Stimulated activated CD4-positive, alpha-beta T cell treated with anti-CD3 and anti-CD28 coated beads, Interleukin-2, amount 100 ng/mL, for 4 hours (primary cell): Measurements from ENCODE around the gene DLX3.

Source experiments
- DNase-seq: peaks from one replicate; pipeline ENCODE4 v3.0.0-alpha.2; 2020; ENCODE audit warnings: low read depth

DLX3 gene

GRCh38 chr17:49992191-49992932 is 2.7 kb downstream of the DLX3 start:
- DNase-seq: no peak

GRCh38 chr17:49991409-49991808 is 3.6 kb downstream of the DLX3 start:
- DNase-seq: no peak

GRCh38 chr17:49990921-49991320 is 4.1 kb downstream of the DLX3 start:
- no peak for DNase-seq

- DNase-seq: no peak
These were observed 4.7 kb downstream of the DLX3 start for GRCh38 chr17:49990331-49990730.

GRCh38 chr17:49989518-49989880 is 5.5 kb downstream of the DLX3 start:
- no peak for DNase-seq

- no peak for DNase-seq
These were observed 7.2 kb downstream of the DLX3 start for GRCh38 chr17:49987681-49988441.

GRCh38 chr17:49987290-49987585 is 7.8 kb downstream of the DLX3 start:
- no peak for DNase-seq

GRCh38 chr17:49986396-49987289 is 8.4 kb downstream of the DLX3 start:
- DNase-seq: no peak

- DNase-seq: no peak
These were observed 9.6 kb downstream of the DLX3 start for GRCh38 chr17:49985310-49985990.

- no peak for DNase-seq
These were observed 10.2 kb downstream of the DLX3 start for GRCh38 chr17:49984776-49985175.

GRCh38 chr17:49984283-49984682 is 10.7 kb downstream of the DLX3 start:
- DNase-seq: no peak

- DNase-seq: no peak
These were observed 14.3 kb downstream of the DLX3 start for GRCh38 chr17:49980703-49981197.

GRCh38 chr17:49979748-49980479 is 15.1 kb downstream of the DLX3 start:
- DNase-seq: no peak

- DNase-seq: no peak
These were observed 16.5 kb downstream of the DLX3 start for GRCh38 chr17:49978501-49978900.

GRCh38 chr17:49977463-49978389 is 17.3 kb downstream of the DLX3 start:
- DNase-seq: no peak

- no peak for DNase-seq
These were observed 18.2 kb downstream of the DLX3 start for GRCh38 chr17:49976828-49977202.

- DNase-seq: no peak
These were observed 18.7 kb downstream of the DLX3 start for GRCh38 chr17:49976163-49976827.

GRCh38 chr17:49975531-49975930 is 19.5 kb downstream of the DLX3 start:
- DNase-seq: no peak

GRCh38 chr17:49973271-49973615 is 21.8 kb downstream of the DLX3 start:
- DNase-seq: no peak
